HG03558 (cell line): ENCODE results near the gene PLEKHG7.
"Not testable (repeated sequence)": the region's sequence is repeated elsewhere in the genome, so short reads cannot be mapped to it uniquely, and the experiment has no call there.

ENCODE experiments used
- ATAC-seq: cut with Tn5 transposase; IDR thresholded peaks from one replicate; pipeline ENCODE4 v1.9.1; 2021; ENCODE audit warnings: moderate number of reproducible peaks; ENCODE audit not compliant: unreplicated experiment; ENCODE audit errors: extremely low read depth

The PLEKHG7 gene

DNA sequence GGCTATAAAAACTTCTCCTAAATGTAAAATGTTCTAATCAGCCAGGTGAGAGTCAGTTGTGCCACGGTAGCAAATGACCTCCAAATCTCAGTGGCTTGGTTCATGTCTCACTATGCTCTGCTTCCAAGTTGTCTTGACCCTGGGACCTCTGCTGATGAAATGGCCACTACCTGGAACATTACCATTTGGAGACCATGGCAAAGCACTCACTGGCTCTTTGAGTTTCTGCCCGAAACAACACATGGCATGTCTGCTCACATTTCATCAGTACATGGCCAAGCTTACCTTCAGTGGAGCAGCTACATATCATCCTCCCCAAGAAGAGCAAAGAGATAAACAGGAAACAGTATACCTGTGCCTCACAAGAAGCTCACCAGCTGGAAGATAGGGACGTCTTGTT is 40.2 kb downstream of the PLEKHG7 start:
- no peak for ATAC-seq

GRCh38 chr12:92745856-92746550 is 43.2 kb downstream of the PLEKHG7 start:
- ATAC-seq = no peak

DNA sequence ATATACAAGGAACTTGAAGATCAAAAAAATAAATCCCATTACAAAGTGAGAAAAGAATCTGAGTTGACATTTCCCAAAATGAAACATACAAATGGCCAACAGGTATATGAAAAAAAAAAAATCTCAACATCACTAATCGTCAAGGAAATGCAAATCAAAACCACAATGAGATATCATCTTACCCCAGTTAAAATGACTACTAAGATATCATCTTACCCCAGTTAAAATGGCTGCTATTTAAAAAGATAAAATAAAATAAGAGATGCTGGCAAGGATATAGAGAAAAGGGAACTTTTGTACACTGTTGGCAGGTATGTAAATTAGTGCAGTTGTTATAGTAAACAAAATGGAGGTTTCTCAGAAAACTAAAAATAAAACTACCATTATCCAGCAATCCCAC is 44.4 kb downstream of the PLEKHG7 start:
- no peak for ATAC-seq

DNA sequence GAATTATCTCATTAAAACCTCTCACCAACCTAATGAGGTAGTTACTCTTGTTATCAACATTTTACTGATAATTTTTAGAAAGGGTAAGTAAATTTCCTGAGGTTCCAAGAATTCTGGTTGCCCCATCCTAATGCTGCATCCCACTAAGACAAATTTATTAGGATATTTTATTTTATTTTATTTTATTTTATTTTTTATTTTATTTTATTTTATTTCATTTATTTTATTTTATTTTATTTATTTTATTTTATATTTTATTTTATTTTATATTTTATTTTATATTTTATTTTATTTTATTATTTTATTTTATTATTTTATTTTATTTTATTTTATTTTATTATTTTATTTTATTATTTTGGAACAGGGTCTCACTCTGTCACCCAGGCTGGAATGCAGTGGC is 46.9 kb downstream of the PLEKHG7 start:
- ATAC-seq = not testable (repeated sequence)

DNA sequence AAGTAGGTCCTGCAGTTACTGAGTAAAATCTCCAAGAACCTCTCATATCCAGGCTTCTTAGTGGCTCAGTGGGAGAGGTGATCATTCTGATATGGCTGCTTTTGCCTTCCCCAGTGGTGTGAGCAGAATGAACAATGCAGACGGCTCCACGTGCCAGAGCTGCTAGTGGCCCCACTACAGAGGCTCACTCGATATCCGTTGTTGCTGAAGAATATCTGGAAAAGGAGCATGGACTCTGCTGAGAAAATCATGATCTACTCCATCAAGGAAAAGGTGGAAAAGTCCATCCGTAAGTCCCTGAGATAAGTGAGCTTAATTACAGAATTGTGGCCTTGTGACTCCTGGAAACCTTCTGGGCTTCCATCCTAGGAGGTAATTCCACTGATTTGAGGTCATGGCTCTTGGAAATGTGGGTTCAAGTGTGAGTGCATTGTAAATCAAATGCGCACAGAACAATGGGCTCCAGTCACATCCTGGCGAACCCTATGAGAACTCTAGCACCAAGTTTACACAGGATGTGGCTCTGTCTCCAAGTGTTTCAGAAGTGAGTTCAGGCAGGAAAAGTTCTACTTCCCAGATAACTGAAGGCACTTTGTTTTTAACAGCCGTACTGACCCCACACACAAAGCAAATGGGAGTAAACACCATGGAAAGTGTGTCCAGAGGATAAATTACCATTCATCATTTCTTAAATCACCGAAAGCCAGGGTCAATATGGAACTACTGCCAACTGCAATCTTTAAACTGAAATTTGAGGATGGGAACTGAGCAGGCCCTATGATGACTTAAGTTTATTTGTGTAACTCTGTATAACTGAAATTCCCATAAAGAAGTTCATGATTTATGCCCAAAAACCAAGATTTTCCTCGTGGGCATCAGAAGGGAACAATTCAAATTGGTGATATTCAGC is 51.4 kb downstream of the PLEKHG7 start:
- ATAC-seq = no peak

- no peak for ATAC-seq
These were observed 54.3 kb downstream of the PLEKHG7 start for GRCh38 chr12:92756898-92757596.

GRCh38 chr12:92757597-92758121 is 54.9 kb downstream of the PLEKHG7 start:
- no peak for ATAC-seq

GRCh38 chr12:92759634-92760268 is 57.0 kb downstream of the PLEKHG7 start:
- no peak for ATAC-seq

DNA sequence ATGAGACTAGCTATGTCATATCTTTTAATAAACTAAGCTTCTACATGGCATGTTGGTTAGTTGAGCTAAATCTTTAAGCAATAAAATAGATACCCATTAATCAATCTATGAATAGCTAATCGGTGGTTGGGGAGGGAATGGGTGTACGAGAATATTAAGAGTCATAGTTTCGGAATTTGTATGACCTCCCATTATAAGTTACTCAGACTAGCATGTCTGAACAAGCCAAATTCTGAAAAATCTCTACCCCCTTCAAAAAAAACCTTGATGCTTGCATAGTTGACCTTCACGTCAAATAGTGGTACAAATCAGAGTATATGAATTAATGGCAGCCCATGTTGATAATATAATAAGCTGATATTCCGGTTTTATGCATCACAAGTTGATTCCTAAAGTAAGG is 60.0 kb downstream of the PLEKHG7 start:
- no peak for ATAC-seq

- ATAC-seq = no peak
These were observed 62.0 kb downstream of the PLEKHG7 start for GRCh38 chr12:92764831-92765230.

GRCh38 chr12:92765871-92766270 is 63.1 kb downstream of the PLEKHG7 start:
- ATAC-seq = no peak

GRCh38 chr12:92769124-92769901 is 66.5 kb downstream of the PLEKHG7 start:
- peak; percentile 86 for ATAC-seq

DNA sequence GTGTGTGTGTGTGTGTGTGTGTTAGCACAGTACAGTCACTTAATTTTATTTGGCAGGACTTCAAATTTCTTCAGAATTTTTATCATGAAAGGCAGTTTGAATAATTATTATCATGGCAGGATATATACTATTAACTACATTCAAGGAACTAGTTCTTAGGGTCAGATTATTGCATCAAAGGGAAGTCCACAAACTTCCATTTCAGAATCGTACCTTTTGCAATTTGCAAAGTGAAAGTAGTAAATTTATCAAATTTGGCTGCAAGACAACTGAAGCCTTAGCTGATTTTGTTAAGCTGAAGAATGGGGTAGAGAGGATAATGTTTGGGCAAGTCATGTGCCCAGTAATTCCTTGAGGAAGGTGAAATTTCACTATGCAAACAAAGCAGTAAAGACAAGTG is 68.2 kb downstream of the PLEKHG7 start:
- ATAC-seq = no peak

DNA sequence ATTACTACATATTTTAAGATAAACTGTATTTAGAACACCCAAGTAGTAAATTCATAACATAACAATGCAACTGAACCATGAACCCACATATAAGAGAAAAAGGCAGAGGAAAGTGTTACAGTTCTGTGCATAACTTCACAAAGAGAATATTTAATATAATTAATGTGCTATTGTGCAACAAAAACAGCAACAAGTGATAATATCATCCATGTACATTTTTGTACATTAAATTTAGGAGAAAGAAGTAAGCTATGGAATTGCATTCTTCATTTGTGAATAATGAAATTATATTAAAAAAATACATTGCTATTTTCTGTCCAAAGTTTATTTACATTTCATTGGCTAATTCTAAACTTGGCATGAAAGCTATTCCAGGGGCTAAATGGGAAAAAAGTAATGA is 72.6 kb downstream of the PLEKHG7 start:
- no peak for ATAC-seq

DNA sequence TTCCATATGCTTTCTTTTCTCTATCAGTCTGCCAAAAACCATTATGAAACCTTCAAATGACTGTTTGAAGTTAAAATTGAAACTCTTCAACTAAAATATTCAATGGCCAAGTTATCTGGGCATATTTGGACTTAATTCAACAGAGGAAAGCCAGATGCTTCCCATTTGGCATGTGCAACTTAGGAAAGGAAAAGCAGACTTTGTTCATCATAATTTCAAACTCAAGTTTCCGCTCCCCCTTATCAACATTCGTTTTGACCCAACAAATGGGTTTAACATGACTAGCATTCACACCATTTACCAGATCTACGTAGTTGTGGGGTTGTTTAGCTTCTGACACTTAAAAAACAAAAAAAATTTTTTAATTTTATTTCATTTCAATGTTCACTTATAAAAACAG is 75.7 kb downstream of the PLEKHG7 start:
- no peak for ATAC-seq

- no peak for ATAC-seq
These were observed 77.1 kb downstream of the PLEKHG7 start for GRCh38 chr12:92779902-92780301.

- ATAC-seq = no peak
These were observed 81.6 kb downstream of the PLEKHG7 start for GRCh38 chr12:92784356-92784755.

DNA sequence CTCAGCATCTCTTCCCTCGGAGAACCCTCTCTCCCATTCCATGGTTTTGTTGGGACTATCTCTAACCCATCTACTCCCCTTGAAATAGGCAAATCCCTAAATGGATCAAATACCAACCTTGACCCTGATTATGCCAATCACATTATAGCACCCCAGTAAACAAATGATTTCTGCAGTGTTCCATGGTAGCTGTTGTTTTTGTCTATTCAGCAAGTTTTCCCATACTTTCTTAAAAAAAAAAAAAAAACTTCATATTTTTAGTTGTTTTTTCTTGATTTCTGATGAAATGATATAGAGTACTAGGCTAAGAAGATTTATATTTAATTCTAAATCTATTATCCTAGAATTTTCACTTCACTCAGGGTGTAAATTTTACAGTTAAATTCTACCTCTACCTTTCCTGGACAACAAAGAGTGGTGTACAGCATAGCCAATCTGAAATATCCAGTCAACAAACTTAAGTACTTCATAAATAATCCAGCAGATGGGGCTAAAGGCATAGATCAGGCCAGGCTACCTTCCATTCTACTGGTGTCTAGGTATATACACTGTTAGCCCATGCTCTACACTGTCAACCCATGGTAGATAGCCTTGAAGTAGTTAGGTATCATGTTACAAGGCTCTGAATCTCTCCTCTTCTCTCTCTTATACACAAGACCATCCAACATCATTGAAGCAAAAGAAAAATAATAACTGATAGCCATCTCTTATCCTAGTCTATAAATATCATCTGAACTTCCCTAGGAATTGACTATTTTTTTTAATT is 82.2 kb downstream of the PLEKHG7 start:
- ATAC-seq = peak; percentile 87

DNA sequence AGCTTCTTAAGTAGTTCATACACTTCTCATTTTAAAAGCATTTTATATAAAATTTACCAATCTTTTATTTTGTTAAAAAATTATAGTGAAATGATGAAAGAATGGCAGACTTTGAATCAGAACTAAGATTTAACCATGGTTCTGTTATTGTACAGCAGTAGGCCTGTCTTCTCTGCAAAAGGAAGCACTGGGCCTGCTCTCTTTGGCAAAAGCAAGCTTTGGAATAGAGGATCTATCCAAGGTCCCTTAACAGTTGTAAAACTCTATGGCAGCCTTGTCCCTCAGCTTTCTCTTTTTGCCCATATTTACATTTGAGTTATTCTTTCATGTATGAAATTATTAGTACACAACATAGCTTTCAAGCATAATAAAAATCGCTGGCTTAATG is 82.8 kb downstream of the PLEKHG7 start:
- no peak for ATAC-seq
